ENCODE measurements around the gene SCN4B. TPM values are rescaled to one million over a fixed set of nuclear protein-coding genes. Genes with fewer than 3 reads are reported as not detected.

SCN4B gene
- total and polyA plus RNA-seq, 2 donors (not counting 3 experiments of a cell fraction or from before 2014, with no cell fraction given) = 0.06 to 0.13 TPM

- Histone ChIP-seq H3K4me3 (replicated peaks in 1 of 3; ENCODE audit: insufficient read depth in 1 of 3, low read depth in 1 of 3, low read length in 3 of 3) (no peak overlapping the region), H3K4me1 (ENCODE audit: control insufficient read depth, extremely low read depth, insufficient read depth, low read length) (no peaks in the 10 kb centered on the region), H3K27ac (ENCODE audit: insufficient read depth, low read depth, low read length) (no peak overlapping the region), H4K20me1 (replicated peaks; ENCODE audit: control insufficient read depth, extremely low read depth, insufficient read depth, low read length) (no peaks in the 10 kb centered on the region), H3K9me3 (replicated peaks; ENCODE audit: control insufficient read depth, insufficient read depth, low read length) (no peaks in the 10 kb centered on the region), H3K36me3 (ENCODE audit: control insufficient read depth in 2 of 2, extremely low read depth in 1 of 2, insufficient read depth in 2 of 2, low read length in 2 of 2) (no peaks in the 10 kb centered on the region), H2AFZ (ENCODE audit: low read depth, low read length) (no peak overlapping the region), H3K9me1 (replicated peaks; ENCODE audit: control insufficient read depth, extremely low read depth, insufficient read depth, low read length) (no peaks in the 10 kb centered on the region), H3K79me2 (ENCODE audit: control insufficient read depth, insufficient read depth, low read length) (no peaks in the 10 kb centered on the region), H3K27me3 (ENCODE audit: control insufficient read depth in 2 of 2, insufficient read depth in 2 of 2, low read length in 2 of 2) (peaks cover 23 to 32% of the 10 kb centered on the region in 2 experiments), H3K9ac (replicated peaks; ENCODE audit: extremely low read depth, insufficient read depth, low read length) (no peak overlapping the region), H3K4me2 (ENCODE audit: insufficient read depth, low read length) (no peak overlapping the region)
- no peak for DNase-seq (ENCODE audit: low read depth, low spot score)
- POLR2A ChIA-PET = no interaction called here
- BruUV-seq (replicated peaks) = no TSS peak
- CTCF ChIA-PET = interaction anchor here (0.5 to 4.7 kb wide), 36 partner anchors 9 to 551 kb away, joined by 3 to 112 read pairs (median 4); partner anchors contain the start of genes MPZL2 and SCN4B
- intact Hi-C loops (cut with micrococcal nuclease) (no loop called here), dilution Hi-C loops (cut with MboI; ENCODE audit: extremely low pct_ligation_motif_present, low sequenced_read_pairs) (no loop called here)
- TF ChIP-seq JUN (IDR thresholded peaks at IDR 0.05; ENCODE audit: borderline replicate concordance, insufficient read depth, insufficient read length, low read depth) = no peak
- peak; percentile 5 for TF ChIP-seq EZH2 (IDR thresholded peaks at IDR 0.05; ENCODE audit: borderline replicate concordance, low read depth, low read length, severe bottlenecking)
- TF ChIP-seq POLR2AphosphoS5 (IDR thresholded peaks at IDR 0.05; ENCODE audit: insufficient read depth, low read depth, low read length) = no peak
- no peak for TF ChIP-seq POLR2A (IDR thresholded peaks at IDR 0.05; ENCODE audit: low read depth, low read length)
- TF ChIP-seq CTCF (IDR thresholded peaks at IDR 0.05; ENCODE audit: extremely low read depth in 1 of 2, insufficient read depth in 1 of 2, low read depth in 1 of 2, low read length in 2 of 2) = no peak
- TF ChIP-seq GATA2 (IDR thresholded peaks at IDR 0.05; ENCODE audit: insufficient read depth, insufficient read length, low read depth, low read length) = no peak
- TF ChIP-seq MYC (IDR thresholded peaks at IDR 0.05; ENCODE audit: low read depth, low read length) = no peak
- TF ChIP-seq FOS (IDR thresholded peaks at IDR 0.05; ENCODE audit: borderline replicate concordance, insufficient read depth, low read length) = no peak
- FAIRE-seq = no peak
Measured at GRCh38 chr11:118172356-118172755, 19.7 kb upstream of the SCN4B start.
